ENCODE results near the gene SH3RF3. TPM values are rescaled to one million over a fixed set of nuclear protein-coding genes. Genes with fewer than 3 reads are reported as not detected.

Gene SH3RF3
- total and polyA plus RNA-seq, 2 of the 13 experiments (the other 11 are each of a cell fraction or from before 2014, with no cell fraction given), result 0.04 TPM; not detected in 1

DNA sequence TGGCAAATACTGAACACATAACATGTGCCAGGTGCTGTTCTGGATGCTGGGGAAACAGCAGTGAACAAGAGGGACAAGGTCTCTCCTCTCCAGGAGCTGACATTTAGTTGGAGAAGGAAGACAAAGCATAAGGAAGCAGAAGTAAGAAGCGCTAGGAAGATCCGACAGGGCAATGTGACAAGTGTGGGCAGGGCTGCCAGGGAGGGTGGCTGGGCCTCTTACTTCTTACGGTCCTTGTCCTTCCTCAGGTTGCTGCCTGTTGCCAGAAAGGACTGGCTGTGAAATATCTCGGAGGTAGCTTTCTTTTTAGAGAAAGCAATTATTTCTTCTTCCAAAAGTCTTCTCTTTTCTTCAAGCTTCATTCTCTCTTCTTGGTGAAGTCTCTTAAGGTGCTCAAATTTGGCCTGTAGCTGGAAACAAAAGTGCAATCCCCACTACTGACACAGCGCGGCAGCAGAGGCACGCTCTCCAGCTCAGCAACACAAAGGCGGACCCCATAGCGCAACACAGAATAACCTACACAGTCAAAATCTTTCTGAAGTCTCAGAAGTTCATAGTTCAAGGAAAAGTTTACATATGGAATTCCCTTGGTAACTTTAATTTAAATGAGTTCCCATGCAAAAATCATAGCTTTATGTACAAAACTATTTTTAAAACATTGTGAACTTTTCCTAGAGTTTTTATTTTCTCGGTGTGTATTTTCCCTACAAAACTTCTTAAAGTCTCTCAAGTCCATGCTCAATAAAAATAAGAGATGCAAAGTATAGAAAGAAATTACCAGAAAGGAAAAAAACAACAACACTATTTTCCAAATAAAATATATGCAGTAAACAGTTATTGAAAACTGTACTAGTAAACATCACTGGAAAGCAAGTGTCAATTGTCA is 417.1 kb downstream of the SH3RF3 start (continued):
- TF ChIP-seq, protein P1, sequence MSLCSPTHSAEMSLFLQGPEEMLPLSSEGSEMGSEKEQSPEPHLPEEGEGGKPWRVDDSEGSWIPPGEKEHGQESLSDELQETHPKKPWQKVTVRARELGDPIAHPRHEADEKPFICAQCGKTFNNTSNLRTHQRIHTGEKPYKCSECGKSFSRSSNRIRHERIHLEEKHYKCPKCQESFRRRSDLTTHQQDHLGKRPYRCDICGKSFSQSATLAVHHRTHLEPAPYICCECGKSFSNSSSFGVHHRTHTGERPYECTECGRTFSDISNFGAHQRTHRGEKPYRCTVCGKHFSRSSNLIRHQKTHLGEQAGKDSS (CRISPR knock-in tag; IDR thresholded peaks at IDR 0.05; ENCODE audit: borderline replicate concordance, low read depth), result peak; percentile 38; the same call in 1 of the 2 replicates
- no peak for TF ChIP-seq ETV6 (CRISPR knock-in tag; conservative IDR thresholded peaks at IDR 0.05)
- no peak for TF ChIP-seq RCOR2 (CRISPR knock-in tag; IDR thresholded peaks at IDR 0.05)
- TF ChIP-seq, protein P2, sequence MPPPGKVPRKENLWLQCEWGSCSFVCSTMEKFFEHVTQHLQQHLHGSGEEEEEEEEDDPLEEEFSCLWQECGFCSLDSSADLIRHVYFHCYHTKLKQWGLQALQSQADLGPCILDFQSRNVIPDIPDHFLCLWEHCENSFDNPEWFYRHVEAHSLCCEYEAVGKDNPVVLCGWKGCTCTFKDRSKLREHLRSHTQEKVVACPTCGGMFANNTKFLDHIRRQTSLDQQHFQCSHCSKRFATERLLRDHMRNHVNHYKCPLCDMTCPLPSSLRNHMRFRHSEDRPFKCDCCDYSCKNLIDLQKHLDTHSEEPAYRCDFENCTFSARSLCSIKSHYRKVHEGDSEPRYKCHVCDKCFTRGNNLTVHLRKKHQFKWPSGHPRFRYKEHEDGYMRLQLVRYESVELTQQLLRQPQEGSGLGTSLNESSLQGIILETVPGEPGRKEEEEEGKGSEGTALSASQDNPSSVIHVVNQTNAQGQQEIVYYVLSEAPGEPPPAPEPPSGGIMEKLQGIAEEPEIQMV (CRISPR knock-in tag; IDR thresholded peaks at IDR 0.05; ENCODE audit: low read depth), result no peak
- no peak for TF ChIP-seq MYNN (CRISPR knock-in tag; IDR thresholded peaks at IDR 0.05; ENCODE audit: low read depth)
- TF ChIP-seq ZNF619 (CRISPR knock-in tag; IDR thresholded peaks at IDR 0.05), result no peak
- no peak for TF ChIP-seq ZNF598 (CRISPR knock-in tag; IDR thresholded peaks at IDR 0.05; ENCODE audit: borderline replicate concordance)
- no peak for TF ChIP-seq PHF20 (CRISPR knock-in tag; IDR thresholded peaks at IDR 0.05)
- TF ChIP-seq ZNF782 (CRISPR knock-in tag; IDR thresholded peaks at IDR 0.05; ENCODE audit: borderline replicate concordance), result no peak
- TF ChIP-seq ZNF343 (CRISPR knock-in tag; IDR thresholded peaks at IDR 0.05), result no peak
- TF ChIP-seq MTF1 (CRISPR knock-in tag; IDR thresholded peaks at IDR 0.05), result no peak
- TF ChIP-seq ZNF644 (CRISPR knock-in tag; IDR thresholded peaks at IDR 0.05; ENCODE audit: low read depth), result no peak
- TF ChIP-seq, protein P3, sequence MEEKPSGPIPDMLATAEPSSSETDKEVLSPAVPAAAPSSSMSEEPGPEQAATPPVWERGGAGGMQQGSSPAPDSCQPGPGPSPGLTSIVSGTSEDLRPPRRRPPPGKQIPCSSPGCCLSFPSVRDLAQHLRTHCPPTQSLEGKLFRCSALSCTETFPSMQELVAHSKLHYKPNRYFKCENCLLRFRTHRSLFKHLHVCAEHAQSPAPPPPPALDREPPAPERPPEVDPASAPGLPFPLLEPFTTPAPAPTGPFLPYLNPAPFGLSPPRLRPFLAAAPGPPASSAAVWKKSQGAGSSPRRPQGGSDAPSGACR (CRISPR knock-in tag; IDR thresholded peaks at IDR 0.05), result no peak
- TF ChIP-seq MZF1 (CRISPR knock-in tag; IDR thresholded peaks at IDR 0.05; ENCODE audit: borderline replicate concordance), result no peak
- TF ChIP-seq, protein P4, sequence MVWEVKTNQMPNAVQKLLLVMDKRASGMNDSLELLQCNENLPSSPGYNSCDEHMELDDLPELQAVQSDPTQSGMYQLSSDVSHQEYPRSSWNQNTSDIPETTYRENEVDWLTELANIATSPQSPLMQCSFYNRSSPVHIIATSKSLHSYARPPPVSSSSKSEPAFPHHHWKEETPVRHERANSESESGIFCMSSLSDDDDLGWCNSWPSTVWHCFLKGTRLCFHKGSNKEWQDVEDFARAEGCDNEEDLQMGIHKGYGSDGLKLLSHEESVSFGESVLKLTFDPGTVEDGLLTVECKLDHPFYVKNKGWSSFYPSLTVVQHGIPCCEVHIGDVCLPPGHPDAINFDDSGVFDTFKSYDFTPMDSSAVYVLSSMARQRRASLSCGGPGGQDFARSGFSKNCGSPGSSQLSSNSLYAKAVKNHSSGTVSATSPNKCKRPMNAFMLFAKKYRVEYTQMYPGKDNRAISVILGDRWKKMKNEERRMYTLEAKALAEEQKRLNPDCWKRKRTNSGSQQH (CRISPR knock-in tag; IDR thresholded peaks at IDR 0.05; ENCODE audit: low read depth), result no peak
- TF ChIP-seq ZNF337 (CRISPR knock-in tag; IDR thresholded peaks at IDR 0.05; ENCODE audit: borderline replicate concordance, low read depth), result no peak
- TF ChIP-seq ZNF768 (CRISPR knock-in tag; IDR thresholded peaks at IDR 0.05), result no peak
- no peak for TF ChIP-seq MIXL1 (CRISPR knock-in tag; IDR thresholded peaks at IDR 0.05)
- no peak for TF ChIP-seq ZNF720 (CRISPR knock-in tag; IDR thresholded peaks at IDR 0.05)
- no peak for TF ChIP-seq HNRNPLL (IDR thresholded peaks at IDR 0.05; ENCODE audit: low read depth, low read length, poor library complexity, severe bottlenecking)
- no peak for TF ChIP-seq SOX6 (IDR thresholded peaks at IDR 0.05)
- no peak for TF ChIP-seq SOX6 (CRISPR knock-in tag; IDR thresholded peaks at IDR 0.05)
- TF ChIP-seq ZFP90 (CRISPR knock-in tag; IDR thresholded peaks at IDR 0.05; ENCODE audit: borderline replicate concordance), result no peak
- TF ChIP-seq HHEX (CRISPR knock-in tag; IDR thresholded peaks at IDR 0.05), result no peak
- no peak for TF ChIP-seq RFX5 (IDR thresholded peaks at IDR 0.05; ENCODE audit: low read depth, low read length)
- TF ChIP-seq TBP (CRISPR knock-in tag; IDR thresholded peaks at IDR 0.05), result no peak
- TF ChIP-seq, protein P5, sequence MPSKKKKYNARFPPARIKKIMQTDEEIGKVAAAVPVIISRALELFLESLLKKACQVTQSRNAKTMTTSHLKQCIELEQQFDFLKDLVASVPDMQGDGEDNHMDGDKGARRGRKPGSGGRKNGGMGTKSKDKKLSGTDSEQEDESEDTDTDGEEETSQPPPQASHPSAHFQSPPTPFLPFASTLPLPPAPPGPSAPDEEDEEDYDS (CRISPR knock-in tag; IDR thresholded peaks at IDR 0.05), result peak; percentile 52; the same call in 1 of the 2 replicates
